ENCODE results near the gene TTLL5. TPM values are rescaled to one million over a fixed set of nuclear protein-coding genes. Genes with fewer than 3 reads are reported as not detected.

The TTLL5 gene
- total RNA-seq, 2 donors from 2014 or later, result 26.5 to 37.3 TPM

DNA sequence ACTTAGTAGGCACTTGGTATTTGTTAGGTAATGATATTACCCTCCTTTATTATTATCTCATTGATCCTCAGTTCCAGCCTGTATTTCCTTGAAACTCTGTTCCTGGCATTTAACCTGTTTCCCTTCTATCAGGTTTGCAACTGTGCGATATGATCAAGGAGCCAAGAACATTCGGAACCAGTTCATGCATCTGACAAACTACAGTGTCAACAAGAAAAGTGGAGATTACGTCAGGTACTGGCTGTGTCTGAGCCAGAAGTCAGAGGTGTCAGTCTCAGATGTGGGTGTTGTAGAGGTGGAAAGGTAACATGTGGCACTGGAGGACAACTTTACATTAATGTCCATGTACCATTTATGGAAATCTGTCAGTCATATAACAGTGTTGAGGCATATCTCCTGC, 56.7 kb downstream of the TTLL5 start:
- no peaks in the 10 kb centered on the region for H3K36me3 ChIP-seq
- TF ChIP-seq, protein P1, sequence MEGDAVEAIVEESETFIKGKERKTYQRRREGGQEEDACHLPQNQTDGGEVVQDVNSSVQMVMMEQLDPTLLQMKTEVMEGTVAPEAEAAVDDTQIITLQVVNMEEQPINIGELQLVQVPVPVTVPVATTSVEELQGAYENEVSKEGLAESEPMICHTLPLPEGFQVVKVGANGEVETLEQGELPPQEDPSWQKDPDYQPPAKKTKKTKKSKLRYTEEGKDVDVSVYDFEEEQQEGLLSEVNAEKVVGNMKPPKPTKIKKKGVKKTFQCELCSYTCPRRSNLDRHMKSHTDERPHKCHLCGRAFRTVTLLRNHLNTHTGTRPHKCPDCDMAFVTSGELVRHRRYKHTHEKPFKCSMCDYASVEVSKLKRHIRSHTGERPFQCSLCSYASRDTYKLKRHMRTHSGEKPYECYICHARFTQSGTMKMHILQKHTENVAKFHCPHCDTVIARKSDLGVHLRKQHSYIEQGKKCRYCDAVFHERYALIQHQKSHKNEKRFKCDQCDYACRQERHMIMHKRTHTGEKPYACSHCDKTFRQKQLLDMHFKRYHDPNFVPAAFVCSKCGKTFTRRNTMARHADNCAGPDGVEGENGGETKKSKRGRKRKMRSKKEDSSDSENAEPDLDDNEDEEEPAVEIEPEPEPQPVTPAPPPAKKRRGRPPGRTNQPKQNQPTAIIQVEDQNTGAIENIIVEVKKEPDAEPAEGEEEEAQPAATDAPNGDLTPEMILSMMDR (IDR thresholded peaks at IDR 0.05), result no peak
- no peaks in the 10 kb centered on the region for H3K4me1 ChIP-seq
- intact Hi-C loops (cut with DNase I), result no loop called here
- no peak overlapping the region for H3K4me3 ChIP-seq
- no peak overlapping the region for H3K27ac ChIP-seq
- no peak for DNase-seq
- no peaks in the 10 kb centered on the region for H3K27me3 ChIP-seq
- H3K9me3 ChIP-seq, result no peaks in the 10 kb centered on the region
- H3K9ac ChIP-seq (ENCODE audit: low read depth in 2 of 2, low read length in 2 of 2), result no peak overlapping the region

DNA sequence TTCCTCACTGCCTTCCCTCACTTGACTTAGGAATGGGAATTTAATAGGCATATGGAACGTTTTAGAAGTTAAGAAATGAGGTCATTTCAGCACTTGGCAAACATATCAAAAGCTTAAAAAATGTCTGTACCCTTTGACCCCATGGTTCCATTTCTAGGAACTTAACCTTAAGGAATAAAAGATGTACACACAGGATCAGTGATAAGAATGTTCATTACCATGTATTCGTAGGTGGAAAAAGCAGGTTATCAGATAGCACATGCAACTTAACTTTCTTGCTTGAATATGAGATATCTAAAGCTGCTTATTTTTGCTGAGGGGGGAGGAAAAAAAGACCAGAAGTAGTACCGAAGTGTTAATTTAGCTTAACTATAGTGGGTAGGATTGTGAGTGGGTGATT, 57.2 kb downstream of the TTLL5 start:
- intact Hi-C loops (cut with DNase I), result no loop called here
- no peak overlapping the region for H3K4me3 ChIP-seq
- H3K9ac ChIP-seq (ENCODE audit: low read depth in 2 of 2, low read length in 2 of 2), result no peak overlapping the region
- no peaks in the 10 kb centered on the region for H3K27me3 ChIP-seq
- no peaks in the 10 kb centered on the region for H3K36me3 ChIP-seq
- H3K4me1 ChIP-seq, result no peaks in the 10 kb centered on the region
- no peaks in the 10 kb centered on the region for H3K9me3 ChIP-seq
- no peak overlapping the region for H3K27ac ChIP-seq
- TF ChIP-seq, protein P1 (IDR thresholded peaks at IDR 0.05), result no peak
- DNase-seq, result no peak

DNA sequence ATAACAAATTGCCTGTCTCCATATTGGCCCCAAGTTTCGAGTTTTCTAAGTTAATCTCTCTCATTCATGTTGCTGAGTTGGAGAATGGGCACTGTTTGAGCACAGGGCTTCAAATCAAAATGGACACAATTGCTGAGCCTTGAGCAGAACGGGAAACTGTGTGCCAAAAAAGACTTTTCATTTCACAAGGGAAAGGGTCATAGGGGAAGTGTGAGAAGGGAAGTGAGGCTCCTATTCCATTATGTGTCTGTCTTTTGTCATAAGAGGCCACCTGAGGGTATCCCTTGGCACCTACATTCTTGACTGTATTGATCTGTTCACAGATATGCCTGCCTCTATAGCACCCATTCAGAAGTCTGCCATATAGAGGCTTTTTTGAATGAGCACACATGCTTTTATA, 59.1 kb downstream of the TTLL5 start:
- Histone ChIP-seq H3K9ac (ENCODE audit: low read depth in 2 of 2, low read length in 2 of 2) (no peak overlapping the region), H3K4me3 (no peak overlapping the region), H3K36me3 (no peaks in the 10 kb centered on the region), H3K27me3 (no peaks in the 10 kb centered on the region), H3K27ac (no peak overlapping the region), H3K4me1 (no peaks in the 10 kb centered on the region), H3K9me3 (no peaks in the 10 kb centered on the region)
- intact Hi-C loops (cut with DNase I), result no loop called here
- no peak for DNase-seq
- TF ChIP-seq, protein P1 (IDR thresholded peaks at IDR 0.05), result no peak

DNA sequence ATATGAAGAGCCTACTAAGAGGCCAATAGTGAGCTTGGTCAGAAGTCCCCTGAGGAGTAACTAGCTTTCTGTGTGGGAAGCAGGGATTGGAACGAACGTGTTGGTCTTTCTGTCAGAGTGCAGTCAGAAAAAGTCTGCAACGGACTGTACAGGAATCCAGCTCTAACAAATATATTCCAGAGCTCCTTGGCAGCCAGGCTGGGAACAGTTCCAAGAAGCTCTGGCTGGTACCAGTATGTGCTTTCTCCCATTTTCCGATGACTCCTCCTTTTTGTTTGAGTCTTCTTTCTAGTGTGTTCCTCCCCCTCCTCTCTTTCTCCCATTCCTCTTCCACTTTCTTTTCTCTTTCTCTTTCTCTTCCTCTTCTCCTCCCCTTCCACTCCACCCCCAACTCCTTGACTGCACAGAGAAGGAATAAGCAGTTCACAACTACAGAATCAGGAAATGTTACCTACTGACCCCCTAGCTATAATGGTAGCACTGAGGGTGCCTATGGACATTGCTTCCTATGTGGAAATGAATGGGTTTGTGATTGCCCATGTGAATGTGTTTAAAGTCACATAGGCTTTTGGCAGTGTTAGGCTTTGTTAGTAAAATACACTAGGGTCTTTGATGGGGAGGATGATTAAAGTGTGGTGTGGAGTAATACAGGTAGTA, 59.9 kb downstream of the TTLL5 start:
- intact Hi-C loops (cut with DNase I), result no loop called here
- DNase-seq, result no peak
- Histone ChIP-seq H3K4me1 (no peaks in the 10 kb centered on the region), H3K9me3 (no peaks in the 10 kb centered on the region), H3K9ac (ENCODE audit: low read depth in 2 of 2, low read length in 2 of 2) (no peak overlapping the region), H3K27me3 (no peaks in the 10 kb centered on the region), H3K36me3 (no peaks in the 10 kb centered on the region), H3K4me3 (no peak overlapping the region), H3K27ac (no peak overlapping the region)
- TF ChIP-seq, protein P1 (IDR thresholded peaks at IDR 0.05), result no peak

DNA sequence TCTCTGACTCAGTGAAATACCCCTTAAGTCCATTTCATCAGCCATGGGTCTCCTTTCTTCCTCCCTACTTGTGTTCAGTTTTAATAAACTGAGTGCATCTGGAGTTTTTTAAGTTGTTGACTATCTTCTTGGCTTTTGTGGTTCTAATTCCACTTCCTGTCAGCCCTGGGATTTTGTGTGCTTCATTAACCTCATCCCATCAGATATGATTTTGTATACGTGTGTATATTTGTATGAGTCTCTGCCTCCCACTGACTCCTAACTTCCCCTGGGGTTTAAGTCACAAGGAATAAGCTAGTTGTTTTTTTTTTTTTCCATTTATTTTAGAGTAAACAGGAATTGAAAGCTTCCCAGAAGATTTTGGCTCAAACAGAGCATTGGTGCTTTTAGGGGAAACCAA, 62.7 kb downstream of the TTLL5 start:
- H3K36me3 ChIP-seq, result no peaks in the 10 kb centered on the region
- H3K27me3 ChIP-seq, result no peaks in the 10 kb centered on the region
- no peak overlapping the region for H3K27ac ChIP-seq
- H3K4me1 ChIP-seq, result no peaks in the 10 kb centered on the region
- H3K4me3 ChIP-seq, result no peak overlapping the region
- no peak overlapping the region for H3K9ac ChIP-seq (ENCODE audit: low read depth in 2 of 2, low read length in 2 of 2)
- TF ChIP-seq, protein P1 (IDR thresholded peaks at IDR 0.05), result no peak
- H3K9me3 ChIP-seq, result no peaks in the 10 kb centered on the region
- intact Hi-C loops (cut with DNase I), result no loop called here
- no peak for DNase-seq
